Panc1 (cell line): ENCODE data around the gene ZFYVE21. TPM values are rescaled to one million over a fixed set of nuclear protein-coding genes. Genes with fewer than 3 reads are reported as not detected.

Source experiments
- ATAC-seq: fragments of 200-7000 bp; cut with Tn5 transposase; 2 replicates; pipeline ENCODE4 v1.9.1; 2020; ENCODE audit warnings: mild to moderate bottlenecking, moderate library complexity
- BruUV-seq: library from RNA; stranded (reverse); fragments of 400-500 nt; replicated peaks from 2 replicates; lab custom pipeline; 2021; lab: Mats Ljungman, UMichigan
- CTCF ChIA-PET: fragments of 300-600 bp; sonication (Branson Sonifier 250); formaldehyde crosslinking; loops from one replicate; lab custom pipeline; 2022; ENCODE audit warnings: antibody characterized with exemption; lab: Charles Lee
- POLR2A ChIA-PET: fragments of 300-600 bp; sonication (Branson Sonifier 250); formaldehyde crosslinking; loops from one replicate; lab custom pipeline; 2022; ENCODE audit warnings: antibody characterized with exemption; lab: Charles Lee
- DNase-seq: peaks from one replicate; pipeline ENCODE4 v3.0.0-alpha.2; 2010; ENCODE audit warnings: low read depth, low spot score
- H3K27ac ChIP-seq: 2 replicates; pipeline ENCODE4 v1.5.1; 2011; ENCODE audit warnings: mild to moderate bottlenecking, low read length, inconsistent platforms
- H3K27me3 ChIP-seq: fragments of 200-500 bp; sonication (Bioruptor generic); 2 replicates; pipeline ENCODE4 v1.6.0; 2014; ENCODE audit warnings: low read length, inconsistent platforms; ENCODE audit not compliant: control insufficient read depth, insufficient read depth
- H3K36me3 ChIP-seq: fragments of 200-500 bp; sonication (Bioruptor generic); 2 replicates; pipeline ENCODE4 v1.5.1; 2014; ENCODE audit warnings: inconsistent platforms, mild to moderate bottlenecking, low read length, moderate library complexity; ENCODE audit not compliant: control insufficient read depth, insufficient read depth
- H3K4me1 ChIP-seq: 2 replicates; pipeline ENCODE4 v1.5.1; 2011; ENCODE audit warnings: inconsistent platforms, mild to moderate bottlenecking, low read length, moderate library complexity; ENCODE audit not compliant: control insufficient read depth, insufficient read depth
- H3K4me3 ChIP-seq, 2 experiments: 2 replicates each; pipeline ENCODE4 v1.5.1; 2011 to 2012; ENCODE audit warnings: low read depth in 2 of 2, low read length in 2 of 2, mild to moderate bottlenecking in 2 of 2, inconsistent platforms in 1 of 2, moderate library complexity in 1 of 2
- H3K9me3 ChIP-seq: fragments of 200-500 bp; sonication (Bioruptor generic); 2 replicates; pipeline ENCODE4 v1.5.1; 2014; ENCODE audit warnings: low read depth, mild to moderate bottlenecking, inconsistent platforms, low read length, moderate library complexity; ENCODE audit not compliant: control insufficient read depth, insufficient read depth
- POLR2AphosphoS5 ChIP-seq: IDR thresholded peaks from 2 replicates; pipeline ENCODE4 v1.6.1; 2012; ENCODE audit warnings: mild to moderate bottlenecking, low read depth, low read length, moderate library complexity
- SIN3A ChIP-seq: IDR thresholded peaks from 2 replicates; pipeline ENCODE4 v1.6.1; 2012; ENCODE audit warnings: low read depth, mild to moderate bottlenecking, low read length, moderate library complexity, borderline replicate concordance; ENCODE audit not compliant: insufficient read depth
- TCF7L2 ChIP-seq: IDR thresholded peaks from 2 replicates; pipeline ENCODE4 v1.6.1; 2011; ENCODE audit warnings: mild to moderate bottlenecking, low read depth, low read length, inconsistent platforms
- in situ Hi-C: cut with HindIII; loops from 2 replicates; pipeline ENCODE4 v1.10.0; 2016; ENCODE audit warnings: low sequenced_read_pairs, low pct_unique_long_range_greater_than_20kb
- intact Hi-C: fragments of 100-400 bp; cut with micrococcal nuclease; formaldehyde crosslinking; loops from one replicate; pipeline ENCODE4 v1.10.0; 2022; ENCODE audit not compliant: unreplicated experiment
- total RNA-seq: library from RNA; stranded (reverse); gene quantifications from one replicate; pipeline ENCODE4 v1.2.1, GENCODE V29; 2021; ENCODE audit not compliant: unreplicated experiment
- TF ChIP-seq, protein P1 (sequence below): fragments of 450-650 bp; IDR thresholded peaks from 2 replicates; pipeline ENCODE4 v1.5.1; 2017; ENCODE audit warnings: mild to moderate bottlenecking
- TF ChIP-seq, protein P2 (sequence below), 2 experiments: IDR thresholded peaks; 2 replicates each; pipeline ENCODE4 v1.6.1; 2011 to 2012; ENCODE audit warnings: low read depth in 2 of 2, control low read depth in 1 of 2, low read length in 1 of 2, mild to moderate bottlenecking in 1 of 2, moderate library complexity in 1 of 2; ENCODE audit not compliant: insufficient read depth in 1 of 2

ZFYVE21 gene
- total RNA-seq, 1 experiment from 2014 or later, result 41.8 TPM

DNA sequence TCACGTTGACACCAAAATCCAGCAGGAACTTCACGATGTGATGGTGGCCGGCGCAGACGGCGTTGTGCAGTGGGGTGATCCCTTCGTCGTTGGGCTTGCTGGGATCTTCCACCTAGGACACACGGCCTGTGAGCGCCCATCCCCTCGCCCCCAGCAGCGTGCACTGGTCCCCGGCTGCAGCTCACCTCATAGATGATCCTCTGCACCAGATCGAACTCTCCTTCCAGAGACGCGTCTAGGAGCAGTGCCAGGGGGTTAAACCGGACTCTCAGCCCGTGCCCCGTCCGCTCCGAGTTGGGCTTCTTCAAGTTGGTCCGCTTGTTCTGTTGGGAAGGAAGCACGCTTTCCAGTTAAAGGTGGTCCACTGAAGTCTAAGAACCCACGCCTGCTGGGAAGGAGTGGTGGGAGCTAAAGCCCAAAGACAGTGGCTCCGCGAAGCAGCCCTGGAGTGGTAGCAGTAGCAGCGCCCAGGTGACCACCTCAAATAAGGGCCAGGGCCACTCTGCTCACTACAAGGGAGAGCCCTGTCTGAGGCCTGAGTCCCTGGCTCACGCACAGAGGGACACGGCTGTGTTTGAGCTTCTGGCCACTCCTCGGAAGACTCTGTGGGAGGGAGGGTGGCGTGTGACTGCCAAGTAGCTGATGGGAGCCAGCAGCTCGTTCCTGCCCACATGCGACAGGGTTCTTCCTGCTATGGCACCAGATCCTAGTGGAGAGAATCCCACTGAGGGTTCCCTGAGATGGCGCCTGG is 23.3 kb downstream of the ZFYVE21 start:
- Histone ChIP-seq H3K27me3 (no peaks in the 10 kb centered on the region), H3K27ac (no peak overlapping the region), H3K4me3 (no peak overlapping the region), H3K36me3 (no peaks in the 10 kb centered on the region), H3K4me1 (no peaks in the 10 kb centered on the region), H3K9me3 (no peaks in the 10 kb centered on the region)
- ATAC-seq, result no peak
- in situ Hi-C loops, result no loop called here
- DNase-seq, result no peak
- no TSS peak for BruUV-seq
- ChIA-PET CTCF (no interaction called here), POLR2A (no interaction called here)
- intact Hi-C loops, result no loop called here
- TF ChIP-seq, protein P1, sequence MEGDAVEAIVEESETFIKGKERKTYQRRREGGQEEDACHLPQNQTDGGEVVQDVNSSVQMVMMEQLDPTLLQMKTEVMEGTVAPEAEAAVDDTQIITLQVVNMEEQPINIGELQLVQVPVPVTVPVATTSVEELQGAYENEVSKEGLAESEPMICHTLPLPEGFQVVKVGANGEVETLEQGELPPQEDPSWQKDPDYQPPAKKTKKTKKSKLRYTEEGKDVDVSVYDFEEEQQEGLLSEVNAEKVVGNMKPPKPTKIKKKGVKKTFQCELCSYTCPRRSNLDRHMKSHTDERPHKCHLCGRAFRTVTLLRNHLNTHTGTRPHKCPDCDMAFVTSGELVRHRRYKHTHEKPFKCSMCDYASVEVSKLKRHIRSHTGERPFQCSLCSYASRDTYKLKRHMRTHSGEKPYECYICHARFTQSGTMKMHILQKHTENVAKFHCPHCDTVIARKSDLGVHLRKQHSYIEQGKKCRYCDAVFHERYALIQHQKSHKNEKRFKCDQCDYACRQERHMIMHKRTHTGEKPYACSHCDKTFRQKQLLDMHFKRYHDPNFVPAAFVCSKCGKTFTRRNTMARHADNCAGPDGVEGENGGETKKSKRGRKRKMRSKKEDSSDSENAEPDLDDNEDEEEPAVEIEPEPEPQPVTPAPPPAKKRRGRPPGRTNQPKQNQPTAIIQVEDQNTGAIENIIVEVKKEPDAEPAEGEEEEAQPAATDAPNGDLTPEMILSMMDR, result no peak
- no peak for TF ChIP-seq POLR2AphosphoS5
- TF ChIP-seq, protein P2, sequence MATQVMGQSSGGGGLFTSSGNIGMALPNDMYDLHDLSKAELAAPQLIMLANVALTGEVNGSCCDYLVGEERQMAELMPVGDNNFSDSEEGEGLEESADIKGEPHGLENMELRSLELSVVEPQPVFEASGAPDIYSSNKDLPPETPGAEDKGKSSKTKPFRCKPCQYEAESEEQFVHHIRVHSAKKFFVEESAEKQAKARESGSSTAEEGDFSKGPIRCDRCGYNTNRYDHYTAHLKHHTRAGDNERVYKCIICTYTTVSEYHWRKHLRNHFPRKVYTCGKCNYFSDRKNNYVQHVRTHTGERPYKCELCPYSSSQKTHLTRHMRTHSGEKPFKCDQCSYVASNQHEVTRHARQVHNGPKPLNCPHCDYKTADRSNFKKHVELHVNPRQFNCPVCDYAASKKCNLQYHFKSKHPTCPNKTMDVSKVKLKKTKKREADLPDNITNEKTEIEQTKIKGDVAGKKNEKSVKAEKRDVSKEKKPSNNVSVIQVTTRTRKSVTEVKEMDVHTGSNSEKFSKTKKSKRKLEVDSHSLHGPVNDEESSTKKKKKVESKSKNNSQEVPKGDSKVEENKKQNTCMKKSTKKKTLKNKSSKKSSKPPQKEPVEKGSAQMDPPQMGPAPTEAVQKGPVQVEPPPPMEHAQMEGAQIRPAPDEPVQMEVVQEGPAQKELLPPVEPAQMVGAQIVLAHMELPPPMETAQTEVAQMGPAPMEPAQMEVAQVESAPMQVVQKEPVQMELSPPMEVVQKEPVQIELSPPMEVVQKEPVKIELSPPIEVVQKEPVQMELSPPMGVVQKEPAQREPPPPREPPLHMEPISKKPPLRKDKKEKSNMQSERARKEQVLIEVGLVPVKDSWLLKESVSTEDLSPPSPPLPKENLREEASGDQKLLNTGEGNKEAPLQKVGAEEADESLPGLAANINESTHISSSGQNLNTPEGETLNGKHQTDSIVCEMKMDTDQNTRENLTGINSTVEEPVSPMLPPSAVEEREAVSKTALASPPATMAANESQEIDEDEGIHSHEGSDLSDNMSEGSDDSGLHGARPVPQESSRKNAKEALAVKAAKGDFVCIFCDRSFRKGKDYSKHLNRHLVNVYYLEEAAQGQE (IDR thresholded peaks at IDR 0.05; ENCODE audit: insufficient read depth in 1 of 2, low read depth in 2 of 2, low read length in 1 of 2), result no peak
- TF ChIP-seq TCF7L2, result no peak
- no peak for TF ChIP-seq SIN3A

DNA sequence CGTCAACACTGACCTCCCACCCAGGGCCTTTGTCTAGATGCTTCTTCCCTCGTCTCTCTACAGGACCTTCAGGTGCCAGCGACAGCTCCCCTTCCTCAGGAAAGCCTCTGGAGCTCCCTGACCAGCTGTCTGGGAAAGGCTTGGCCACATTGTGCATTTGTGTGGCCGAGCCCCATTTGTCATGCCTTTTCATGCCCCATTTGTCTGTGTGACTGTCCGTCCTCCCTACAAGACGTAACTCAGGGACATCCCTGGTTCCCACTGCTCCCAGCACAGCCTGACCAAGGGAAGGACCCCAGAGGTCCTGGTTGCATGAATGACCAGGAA is 23.8 kb downstream of the ZFYVE21 start:
- in situ Hi-C loops, result no loop called here
- Histone ChIP-seq H3K4me3 (no peak overlapping the region), H3K4me1 (no peaks in the 10 kb centered on the region), H3K9me3 (no peaks in the 10 kb centered on the region), H3K27me3 (no peaks in the 10 kb centered on the region), H3K27ac (no peak overlapping the region), H3K36me3 (no peaks in the 10 kb centered on the region)
- DNase-seq, result no peak
- no TSS peak for BruUV-seq
- no peak for ATAC-seq
- ChIA-PET POLR2A (no interaction called here), CTCF (no interaction called here)
- intact Hi-C loops, result no loop called here
- TF ChIP-seq, protein P2 (IDR thresholded peaks at IDR 0.05; ENCODE audit: insufficient read depth in 1 of 2, low read depth in 2 of 2, low read length in 1 of 2), result no peak
- TF ChIP-seq SIN3A, result no peak
- TF ChIP-seq, protein P1, result no peak
- TF ChIP-seq POLR2AphosphoS5, result no peak
- TF ChIP-seq TCF7L2, result no peak
